GM13977 (cell line): ENCODE measurements around the gene AAR2.

Experiments used
- DNase-seq: peaks from one replicate; pipeline ENCODE4 v3.0.0; 2012; ENCODE audit warnings: low spot score
- CTCF ChIP-seq: IDR thresholded peaks from 2 replicates; pipeline ENCODE4 v1.5.1; 2012; ENCODE audit warnings: mild to moderate bottlenecking, control low read depth; ENCODE audit not compliant: insufficient read depth; ENCODE audit errors: extremely low read depth, missing control alignments
- in situ Hi-C: fragments of 300-500 bp; cut with MboI; formaldehyde crosslinking; loops from one replicate; pipeline ENCODE4 v1.12.0; 2022; ENCODE audit warnings: low sequenced_read_pairs, low pct_unique_long_range_greater_than_20kb, mixed read lengths, inconsistent platforms; ENCODE audit not compliant: unreplicated experiment

AAR2 gene

GRCh38 chr20:36217226-36217625 lies 19.1 kb upstream of the AAR2 start:
- in situ Hi-C loops = loop anchor here (25.0 kb wide), 1 partner anchor 220 kb away; no protein-coding TSS in a partner anchor
- no peak for DNase-seq
- no peak for TF ChIP-seq CTCF

DNA sequence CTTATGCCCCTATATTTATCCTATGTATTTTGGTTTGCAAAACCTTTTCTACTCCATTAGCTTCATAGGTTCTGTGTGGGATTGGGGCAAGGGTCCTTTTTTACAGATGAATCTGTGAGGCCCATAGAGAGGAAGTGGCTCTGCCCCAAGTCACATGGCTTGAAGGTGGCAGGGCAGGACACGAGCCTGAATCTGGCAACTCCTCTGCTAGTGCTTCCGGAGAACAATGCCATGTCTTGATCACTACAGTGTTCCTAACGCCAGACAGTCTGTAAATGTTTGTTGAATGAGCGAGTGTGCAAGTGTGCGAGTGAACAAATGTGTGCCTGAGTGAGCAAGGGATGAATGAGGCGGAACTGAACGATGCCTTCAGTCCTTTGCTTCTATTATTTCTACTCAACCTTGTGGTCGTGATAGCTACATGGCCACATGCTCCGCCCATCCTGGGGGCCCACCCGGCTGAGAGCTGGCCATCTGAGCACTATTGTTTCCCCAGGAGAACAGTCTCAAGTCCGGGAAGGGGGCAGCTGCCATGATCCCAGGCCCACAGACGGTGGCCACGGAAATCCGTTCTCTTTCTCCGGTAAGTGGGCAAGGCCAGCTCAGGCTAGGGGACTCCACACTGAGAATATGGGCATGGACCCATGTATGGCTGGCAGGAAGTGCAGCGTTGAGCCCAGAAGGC lies 17.8 kb upstream of the AAR2 start:
- in situ Hi-C loops = loop anchor here (25.0 kb wide), 1 partner anchor 219 kb away; no protein-coding TSS in a partner anchor
- TF ChIP-seq CTCF = no peak

DNA sequence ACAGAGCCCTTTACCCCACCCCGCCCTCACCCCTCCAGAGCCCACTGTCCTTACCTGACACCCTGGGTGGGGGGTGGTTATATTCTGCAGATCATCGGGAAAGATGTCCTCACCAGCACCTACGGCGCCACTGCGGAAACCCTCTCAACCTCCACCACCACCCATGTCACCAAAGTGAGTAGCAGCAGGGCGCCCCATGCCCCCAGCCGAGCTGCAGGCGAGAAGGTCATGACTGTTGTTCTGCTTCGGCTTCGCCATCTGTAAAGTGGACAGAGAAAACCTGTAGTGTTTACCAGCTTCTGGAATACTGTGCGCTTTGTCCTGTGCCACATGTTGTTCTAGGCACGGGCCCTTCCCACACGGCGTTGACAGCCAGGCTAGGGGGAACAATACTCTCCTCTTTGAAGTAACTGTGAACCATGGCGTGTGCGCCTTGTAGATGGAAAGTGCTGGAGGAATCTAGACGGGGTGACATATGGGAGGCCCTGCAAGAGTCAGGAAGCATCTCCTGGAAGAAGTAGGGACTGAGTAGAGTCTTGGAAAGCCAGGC lies 16.5 kb upstream of the AAR2 start:
- TF ChIP-seq CTCF = no peak
- in situ Hi-C loops = loop anchor here (25.0 kb wide), 1 partner anchor 218 kb away; no protein-coding TSS in a partner anchor
- DNase-seq = no peak

More for the DNA sequence above, 17.8 kb upstream of the AAR2 start:
- no peak for DNase-seq

DNA sequence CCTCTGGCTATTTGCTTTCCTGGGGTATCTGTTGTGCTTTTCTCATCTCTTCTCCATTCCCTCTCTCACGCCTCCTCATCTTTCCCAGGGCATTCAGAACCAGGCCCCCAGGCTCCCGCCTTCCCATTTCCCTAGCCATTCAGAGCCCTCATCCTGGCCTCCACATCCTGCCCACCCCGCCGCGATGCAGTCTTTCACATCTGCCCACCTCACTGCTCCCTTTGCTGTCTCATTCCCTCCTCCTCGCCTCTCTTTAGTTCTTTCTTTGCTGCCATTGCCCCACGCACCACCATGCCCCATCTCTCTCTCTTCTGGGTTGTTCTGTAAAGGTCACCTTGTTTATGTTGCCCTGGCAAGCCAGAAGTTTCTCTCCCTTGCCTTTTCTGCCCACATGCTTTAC lies 10.6 kb upstream of the AAR2 start:
- DNase-seq = no peak
- no peak for TF ChIP-seq CTCF
- in situ Hi-C loops = no loop called here

DNA sequence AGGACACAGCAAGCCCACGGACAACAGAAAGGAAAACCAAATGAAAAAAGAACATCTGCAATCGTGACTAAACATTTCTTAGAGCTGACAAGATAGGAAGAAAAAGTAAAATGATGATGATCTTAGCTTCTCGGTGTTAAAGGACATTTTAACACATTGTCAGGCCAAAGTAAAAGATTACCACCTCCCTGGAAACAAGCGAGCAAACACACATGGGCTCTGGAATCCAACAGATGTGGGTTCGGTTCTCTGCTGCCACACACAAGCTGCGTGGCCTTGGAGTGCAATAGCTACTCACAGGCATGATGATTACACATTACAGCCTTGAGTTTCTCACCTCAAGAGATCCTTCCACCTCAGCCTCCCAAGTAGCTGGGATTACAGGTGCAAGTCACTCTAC lies 7.5 kb upstream of the AAR2 start:
- TF ChIP-seq CTCF = no peak
- in situ Hi-C loops = no loop called here
- DNase-seq = no peak

DNA sequence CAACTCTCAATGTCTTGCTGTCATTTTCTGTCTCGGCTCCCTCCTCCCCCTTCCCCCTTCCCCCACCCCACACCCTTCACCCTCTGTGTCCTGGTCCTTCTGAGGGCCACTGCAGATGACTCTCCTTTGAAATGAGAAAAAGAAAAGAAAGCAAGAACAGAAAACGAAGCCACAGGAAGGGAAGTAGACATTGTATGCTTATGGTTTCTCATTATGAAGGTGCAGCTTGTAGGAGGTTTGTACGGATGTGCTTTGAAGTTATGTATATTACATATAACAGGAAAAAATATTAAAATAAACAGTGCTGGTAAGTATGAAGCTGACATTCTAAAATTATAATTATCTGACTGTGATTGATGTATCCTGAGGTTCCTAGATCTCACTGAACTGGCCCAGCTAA lies 6.3 kb upstream of the AAR2 start:
- DNase-seq = no peak
- TF ChIP-seq CTCF = no peak
- in situ Hi-C loops = no loop called here
